NCI-H774 (cell line): ENCODE results near the gene CD300H.

ENCODE experiments used
- DNase-seq: peaks from one replicate; lab custom pipeline; 2025; lab: John Stamatoyannopoulos, UW

The CD300H gene

GRCh38 chr17:74567397-74567796 is at the start of gene CD300H:
CD300H (minus strand) TSS chr17:74567509.
- no peak for DNase-seq

DNA sequence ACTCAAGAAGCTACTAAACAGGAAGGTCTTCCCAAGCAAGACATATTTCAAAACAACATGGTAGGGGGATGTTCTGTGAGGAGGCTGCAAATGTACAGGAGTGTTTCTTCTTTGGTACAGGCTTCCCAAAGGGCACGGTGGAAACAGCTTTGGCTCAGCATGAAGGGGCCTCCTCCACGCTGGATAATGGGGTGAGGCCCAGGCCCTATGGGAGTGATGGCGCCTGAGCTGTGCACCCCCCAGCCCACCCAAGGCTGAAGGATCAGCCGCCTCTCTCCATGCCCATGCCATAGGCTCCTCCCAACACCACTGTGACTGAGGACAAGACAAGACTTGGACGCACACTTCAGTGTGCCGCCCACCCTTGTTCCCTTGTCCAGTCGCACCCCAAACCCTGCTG is 49.4 kb upstream of the CD300H start:
- DNase-seq: no peak

GRCh38 chr17:74612046-74612445 is 44.7 kb upstream of the CD300H start:
- DNase-seq: no peak

- no peak for DNase-seq
Observed at GRCh38 chr17:74610108-74610507, 42.8 kb upstream of the CD300H start.

- DNase-seq: no peak
Observed at GRCh38 chr17:74608511-74608910, 41.2 kb upstream of the CD300H start.

GRCh38 chr17:74607221-74607620 is 39.9 kb upstream of the CD300H start:
- no peak for DNase-seq

DNA sequence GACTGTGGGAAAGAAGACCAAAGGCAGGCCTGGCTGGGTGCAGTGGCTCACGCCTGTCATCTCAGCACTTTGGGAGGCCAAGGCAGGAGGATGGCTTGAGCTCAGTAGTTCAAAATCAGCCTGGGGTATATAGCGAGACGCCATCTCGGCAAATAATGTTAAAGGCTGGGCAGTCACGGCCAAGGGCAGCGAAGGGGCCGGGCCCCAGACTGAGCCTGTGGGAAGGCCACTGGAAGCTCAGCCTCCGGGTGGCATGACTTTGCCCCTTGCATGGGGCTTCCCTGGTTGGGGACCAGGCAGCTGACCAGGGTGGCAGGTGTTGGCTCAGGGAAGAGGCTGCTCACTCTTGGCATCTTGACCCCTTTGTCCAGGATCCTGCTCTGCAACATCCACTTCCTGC is 38.7 kb upstream of the CD300H start:
- DNase-seq: no peak

- DNase-seq: no peak
Observed at GRCh38 chr17:74605361-74605760, 38.1 kb upstream of the CD300H start.

DNA sequence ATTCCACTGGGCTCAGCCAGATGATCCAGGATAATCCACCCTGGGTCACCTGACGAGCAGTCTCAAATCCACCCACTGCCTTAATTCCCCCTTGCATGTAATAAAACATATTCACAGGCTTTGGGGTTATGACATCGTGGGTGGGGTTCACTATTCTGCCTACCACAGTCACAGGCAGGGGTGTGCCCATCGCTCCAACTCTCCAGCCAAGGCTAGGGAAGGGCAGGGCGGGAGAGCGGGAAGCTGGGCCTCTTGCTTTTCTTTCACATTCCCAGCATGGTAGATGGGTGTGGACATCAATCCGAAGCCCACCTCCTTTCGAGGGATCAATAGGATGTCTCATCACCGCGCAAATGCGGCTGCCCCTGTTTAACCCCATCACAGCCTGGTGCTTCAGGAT is 37.5 kb upstream of the CD300H start:
- no peak for DNase-seq

GRCh38 chr17:74604200-74604599 is 36.9 kb upstream of the CD300H start:
- DNase-seq: no peak

DNA sequence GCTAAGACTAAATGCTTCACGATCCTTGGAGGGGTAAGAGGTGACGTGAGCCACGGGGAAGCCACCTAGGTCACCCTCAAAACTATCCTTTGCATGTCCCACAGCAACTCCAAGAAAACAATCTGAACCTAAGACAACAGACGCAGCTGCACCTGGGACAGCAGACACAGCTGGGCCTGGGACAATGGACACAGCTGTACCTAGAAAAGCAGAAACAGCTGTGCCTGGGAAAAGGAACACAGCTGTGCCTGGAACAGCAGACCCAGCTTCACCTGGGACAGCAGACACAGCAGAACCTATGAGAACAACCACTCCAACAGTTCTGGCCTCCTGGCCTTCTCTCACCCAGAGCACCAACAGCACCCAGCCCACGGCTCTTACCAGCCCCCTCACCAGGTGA is 36.4 kb upstream of the CD300H start:
- no peak for DNase-seq

- DNase-seq: no peak
Observed at GRCh38 chr17:74603037-74603635, 35.8 kb upstream of the CD300H start.

- DNase-seq: no peak
Observed at GRCh38 chr17:74601944-74602572, 34.7 kb upstream of the CD300H start.

DNA sequence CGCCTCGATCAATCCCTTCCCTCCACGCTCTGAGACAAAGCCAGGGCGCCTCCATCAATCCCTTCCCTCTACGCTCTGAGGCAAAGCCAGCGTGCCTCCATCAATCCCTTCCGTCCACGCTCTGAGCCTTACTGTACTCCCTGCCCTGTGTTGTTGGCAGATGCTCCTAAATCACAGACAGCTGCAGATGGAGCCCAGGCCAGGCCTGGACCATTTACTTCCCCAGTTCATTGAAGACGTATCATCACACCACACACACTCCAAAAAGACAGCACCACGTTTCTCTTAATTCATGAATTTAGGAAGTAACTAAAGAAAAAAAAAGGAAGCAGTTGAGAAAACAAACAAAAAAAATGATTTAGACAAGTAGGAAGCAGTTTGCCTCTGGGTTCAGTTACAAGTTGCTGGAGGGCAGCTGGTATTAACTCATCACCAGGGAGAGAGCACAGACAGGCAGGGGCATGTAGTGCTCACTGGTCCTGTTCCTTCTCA is 32.2 kb upstream of the CD300H start:
- DNase-seq: no peak

- no peak for DNase-seq
Observed at GRCh38 chr17:74599023-74599399, 31.7 kb upstream of the CD300H start.

- no peak for DNase-seq
Observed at GRCh38 chr17:74598346-74599022, 31.2 kb upstream of the CD300H start.

DNA sequence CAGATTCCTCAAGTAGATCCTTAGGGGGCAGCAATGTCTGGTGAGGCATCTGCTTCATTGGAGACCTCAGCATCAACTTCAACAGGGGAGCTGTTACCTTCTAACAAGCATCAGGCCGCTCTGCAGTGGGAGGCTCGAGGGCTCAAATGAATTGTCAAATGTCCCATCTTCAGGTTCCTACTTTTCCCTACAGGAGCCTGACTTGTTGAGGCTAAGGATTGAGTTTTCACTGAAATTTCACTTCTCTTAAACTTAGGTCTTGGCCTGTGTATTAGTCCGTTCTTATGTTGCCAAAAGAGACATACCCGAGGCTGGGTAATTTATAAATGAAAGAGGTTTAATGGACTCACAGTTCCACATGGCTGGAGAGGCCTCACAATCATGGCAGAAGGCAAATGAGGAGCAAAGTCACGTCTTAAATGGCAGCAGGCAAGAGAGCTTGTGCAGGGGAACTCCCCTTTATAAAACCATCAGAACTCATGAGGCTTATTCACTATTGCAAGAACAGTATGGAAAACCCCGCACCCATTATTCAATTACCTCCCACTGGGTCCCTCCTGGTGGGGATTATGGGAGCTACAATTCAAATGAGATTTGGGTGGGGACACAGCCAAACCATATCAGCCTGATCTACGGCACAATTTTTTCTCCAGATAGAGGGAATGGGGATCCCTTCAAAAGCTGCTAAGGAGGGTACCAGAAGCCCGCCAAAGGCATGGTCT is 29.9 kb upstream of the CD300H start:
- DNase-seq: no peak

DNA sequence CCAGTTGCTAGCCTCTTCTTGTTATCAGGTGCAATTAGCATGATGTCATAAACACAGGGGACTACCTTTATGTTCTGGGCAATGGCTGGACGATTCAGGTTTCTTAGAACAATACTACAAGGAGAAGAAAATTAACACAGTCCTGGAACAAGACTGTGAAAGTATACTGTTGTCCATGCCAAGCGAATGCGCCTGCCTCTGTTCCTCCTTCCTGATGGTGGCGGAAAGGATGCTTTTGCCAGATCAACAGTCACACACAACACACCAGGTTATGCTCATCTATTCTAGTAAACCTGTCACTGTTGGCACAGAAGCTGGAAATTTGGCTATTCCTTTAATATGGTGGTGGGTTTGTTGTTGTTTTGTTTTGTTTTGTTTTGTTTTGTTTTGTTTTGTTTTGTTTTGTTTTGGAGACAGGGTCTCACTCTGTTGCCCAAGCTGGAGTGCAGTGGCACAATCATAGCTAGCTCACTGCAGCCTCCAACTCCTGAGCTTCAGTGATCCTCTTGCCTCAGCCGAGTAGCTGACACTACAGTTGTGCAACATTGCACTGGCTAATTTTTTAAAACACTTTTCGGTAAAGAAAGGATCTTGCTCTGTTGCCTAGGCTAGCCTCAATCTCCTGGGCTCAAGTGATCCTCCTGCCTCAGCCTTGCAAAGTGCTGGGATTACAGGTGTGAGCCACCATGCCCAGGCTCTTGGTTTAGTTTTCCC is 27.9 kb upstream of the CD300H start:
- DNase-seq: no peak

DNA sequence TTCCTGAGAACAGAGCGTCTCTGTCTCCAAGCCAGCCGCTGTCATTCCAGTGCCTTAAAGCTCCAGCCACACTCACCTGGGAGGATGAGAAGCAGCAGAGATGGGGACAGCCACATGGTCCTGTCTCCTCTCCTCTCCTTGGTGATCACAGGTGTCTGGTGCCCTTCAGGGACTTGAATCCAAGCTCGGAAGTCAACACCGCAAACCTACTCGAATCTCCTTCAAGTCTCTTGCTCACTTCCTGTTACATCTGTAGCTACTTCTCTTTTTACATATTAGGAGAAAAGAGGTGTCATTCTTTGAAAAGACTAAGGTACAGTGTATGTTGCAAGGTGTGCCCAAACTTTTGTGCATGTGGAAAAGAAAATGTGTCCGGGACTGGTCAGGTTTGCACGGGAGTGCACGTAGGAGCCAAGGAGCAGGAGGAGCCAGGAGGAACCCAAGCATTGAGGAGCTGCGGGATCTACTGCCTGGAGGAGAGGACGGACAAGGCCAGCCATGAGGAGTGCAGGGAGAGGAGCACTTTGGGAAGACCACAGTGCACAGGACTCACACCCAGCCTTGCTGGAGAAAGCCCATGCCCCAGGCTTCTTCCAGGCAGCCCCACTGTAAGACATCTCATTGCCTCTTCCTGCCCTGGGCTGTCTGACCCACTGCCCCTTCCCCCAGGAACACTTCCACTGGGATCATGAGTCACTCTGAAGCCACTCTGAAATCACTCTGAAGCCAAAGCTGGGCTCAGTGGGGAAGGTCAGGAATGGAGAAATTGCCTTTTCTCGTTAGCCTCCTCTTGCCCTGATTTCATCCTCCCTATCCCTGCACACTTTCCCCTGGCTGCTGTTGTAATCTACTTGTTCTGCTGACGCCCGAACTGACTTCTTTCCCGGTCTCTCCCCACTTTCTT is 25.0 kb upstream of the CD300H start, which contains the start of gene CD300LD:
CD300LD (minus strand) TSS at position 197 of the 904 bp plus-strand sequence; CDS start at position 116, 81 bp downstream.
- no peak for DNase-seq

DNA sequence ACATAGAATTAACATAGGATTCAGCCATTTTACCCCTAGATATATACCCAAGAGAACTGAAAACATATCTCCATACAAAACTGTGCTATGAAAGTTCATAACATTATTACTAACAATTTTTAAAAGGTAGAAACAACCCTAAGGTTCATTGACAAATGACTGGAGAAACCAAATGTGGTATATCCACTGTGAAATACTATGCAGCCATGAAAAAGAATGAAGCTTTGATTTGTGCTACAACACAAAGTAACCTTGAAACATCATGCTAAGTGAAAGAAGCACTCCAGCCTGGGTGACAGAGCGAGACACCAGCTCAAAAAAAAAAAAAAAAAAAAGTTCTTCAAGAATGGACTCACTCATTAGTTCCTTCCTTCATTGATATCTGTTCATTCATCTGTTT is 24.2 kb upstream of the CD300H start:
- DNase-seq: no peak

DNA sequence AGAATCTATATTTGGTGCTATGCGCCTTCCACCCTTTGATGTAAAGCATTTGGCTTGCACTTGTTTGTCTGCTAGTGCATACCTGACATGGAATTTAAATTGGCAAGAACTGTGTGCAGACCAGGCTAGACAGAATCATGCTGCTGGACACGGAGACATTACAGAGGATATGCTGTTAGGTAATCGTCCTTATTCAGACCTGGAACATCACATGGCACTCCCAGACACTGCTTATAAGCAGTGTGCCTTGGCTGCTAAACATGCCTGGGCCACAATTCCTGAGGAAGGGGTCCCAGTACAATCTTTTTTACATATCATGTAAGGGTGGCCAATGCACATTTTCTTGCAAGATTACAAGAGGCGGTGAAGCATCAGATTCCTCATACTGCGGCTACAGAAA is 18.4 kb upstream of the CD300H start:
- no peak for DNase-seq
